ENCODE measurements around the gene EEIG2.
A peak's percentile ranks its signal among the peaks of the same experiment; 100 is the strongest.

EEIG2 gene

GRCh38 chr1:108568589-108568988 lies 8.7 kb downstream of the EEIG2 start:
- no peak for TF ChIP-seq CTCF (IDR thresholded peaks at IDR 0.05; ENCODE audit: extremely low read depth, insufficient read depth, missing control alignments)
- no peak for DNase-seq (ENCODE audit: low spot score)
- in situ Hi-C loops (cut with MboI; ENCODE audit: low pct_unique_long_range_greater_than_20kb, low sequenced_read_pairs, unreplicated experiment): no loop called here

- no peak for TF ChIP-seq CTCF (IDR thresholded peaks at IDR 0.05; ENCODE audit: extremely low read depth, insufficient read depth, missing control alignments)
- DNase-seq (ENCODE audit: low spot score): no peak
- in situ Hi-C loops (cut with MboI; ENCODE audit: low pct_unique_long_range_greater_than_20kb, low sequenced_read_pairs, unreplicated experiment): no loop called here
Observed at GRCh38 chr1:108569097-108569728, 9.3 kb downstream of the EEIG2 start.

- TF ChIP-seq CTCF (IDR thresholded peaks at IDR 0.05; ENCODE audit: extremely low read depth, insufficient read depth, missing control alignments): peak; percentile 62
- in situ Hi-C loops (cut with MboI; ENCODE audit: low pct_unique_long_range_greater_than_20kb, low sequenced_read_pairs, unreplicated experiment): no loop called here
- peak; percentile 37 for DNase-seq (ENCODE audit: low spot score)
Observed at GRCh38 chr1:108570128-108570527, 10.2 kb downstream of the EEIG2 start.

GRCh38 chr1:108570998-108571401 lies 11.1 kb downstream of the EEIG2 start:
- no peak for DNase-seq (ENCODE audit: low spot score)
- TF ChIP-seq CTCF (IDR thresholded peaks at IDR 0.05; ENCODE audit: extremely low read depth, insufficient read depth, missing control alignments): no peak
- in situ Hi-C loops (cut with MboI; ENCODE audit: low pct_unique_long_range_greater_than_20kb, low sequenced_read_pairs, unreplicated experiment): no loop called here

- no peak for DNase-seq (ENCODE audit: low spot score)
- no peak for TF ChIP-seq CTCF (IDR thresholded peaks at IDR 0.05; ENCODE audit: extremely low read depth, insufficient read depth, missing control alignments)
- in situ Hi-C loops (cut with MboI; ENCODE audit: low pct_unique_long_range_greater_than_20kb, low sequenced_read_pairs, unreplicated experiment): no loop called here
Observed at GRCh38 chr1:108572182-108572581, 12.3 kb downstream of the EEIG2 start.

- TF ChIP-seq CTCF (IDR thresholded peaks at IDR 0.05; ENCODE audit: extremely low read depth, insufficient read depth, missing control alignments): no peak
- no peak for DNase-seq (ENCODE audit: low spot score)
- in situ Hi-C loops (cut with MboI; ENCODE audit: low pct_unique_long_range_greater_than_20kb, low sequenced_read_pairs, unreplicated experiment): no loop called here
Observed at GRCh38 chr1:108573183-108573582, 13.3 kb downstream of the EEIG2 start.

Data from GM13977 (cell line).